Amniotic stem cell (primary cell): ENCODE measurements around the gene OPN1LW.
"Not testable (repeated sequence)": the region's sequence is repeated elsewhere in the genome, so short reads cannot be mapped to it uniquely, and the experiment has no call there.

Source experiments
- DNase-seq: peaks from one replicate; lab custom pipeline; 2025; lab: John Stamatoyannopoulos, UW

Gene OPN1LW

GRCh38 chrX:154135458-154136229, 8.4 kb upstream of the OPN1LW start:
- DNase-seq = no peak

- DNase-seq = no peak
Observed at GRCh38 chrX:154136627-154137161, 7.3 kb upstream of the OPN1LW start.

- no peak for DNase-seq
Observed at GRCh38 chrX:154138857-154139256, 5.2 kb upstream of the OPN1LW start.

- no peak for DNase-seq
Observed at GRCh38 chrX:154140206-154140605, 3.8 kb upstream of the OPN1LW start.

- no peak for DNase-seq
Observed at GRCh38 chrX:154140742-154141141, 3.3 kb upstream of the OPN1LW start.

GRCh38 chrX:154142386-154142785, 1.7 kb upstream of the OPN1LW start:
- no peak for DNase-seq

GRCh38 chrX:154142950-154143745, 895 bp upstream of the OPN1LW start:
- no peak for DNase-seq

GRCh38 chrX:154151030-154151429, 7.0 kb downstream of the OPN1LW start:
- not testable (repeated sequence) for DNase-seq

- DNase-seq = not testable (repeated sequence)
Observed at GRCh38 chrX:154156221-154156620, 12.2 kb downstream of the OPN1LW start.

GRCh38 chrX:154157207-154157606, 13.2 kb downstream of the OPN1LW start:
- not testable (repeated sequence) for DNase-seq

GRCh38 chrX:154159345-154159744, 15.3 kb downstream of the OPN1LW start:
- not testable (repeated sequence) for DNase-seq

GRCh38 chrX:154164902-154165301, 20.9 kb downstream of the OPN1LW start:
- not testable (repeated sequence) for DNase-seq

- not testable (repeated sequence) for DNase-seq
Observed at GRCh38 chrX:154168384-154168783, 24.3 kb downstream of the OPN1LW start.

- not testable (repeated sequence) for DNase-seq
Observed at GRCh38 chrX:154172535-154172943, 28.5 kb downstream of the OPN1LW start.

GRCh38 chrX:154174356-154174755, 30.3 kb downstream of the OPN1LW start:
- DNase-seq = not testable (repeated sequence)

GRCh38 chrX:154182296-154182695, 38.3 kb downstream of the OPN1LW start, which contains the start of gene OPN1MW:
TSS of gene OPN1MW (plus strand) at chrX:154182596. CDS start at chrX:154182678, 82 bp downstream.
- DNase-seq = not testable (repeated sequence)

GRCh38 chrX:154183794-154184193, 39.8 kb downstream of the OPN1LW start:
- not testable (repeated sequence) for DNase-seq

GRCh38 chrX:154192846-154193245, 48.8 kb downstream of the OPN1LW start:
- not testable (repeated sequence) for DNase-seq

- DNase-seq = not testable (repeated sequence)
Observed at GRCh38 chrX:154194316-154194715, 50.3 kb downstream of the OPN1LW start.

GRCh38 chrX:154196466-154196865, 52.4 kb downstream of the OPN1LW start:
- not testable (repeated sequence) for DNase-seq
